Measurements from ENCODE around the gene MMP1.

GRCh38 chr11:102753267-102753666, 44.7 kb downstream of the MMP1 start:
- TF ChIP-seq CTCF (IDR thresholded peaks at IDR 0.05): no peak
- no peak for TF ChIP-seq POLR2A (IDR thresholded peaks at IDR 0.05)
